Esophagus squamous epithelium (tissue), 4 donors: ENCODE data around the gene FOSL2.

Experiments
- POLR2A ChIP-seq, 4 donors: fragments of 450-650 bp; IDR thresholded peaks; one replicate each; pipeline ENCODE4 v1.6.1; 2017; ENCODE audit warnings: antibody characterized with exemption in 4 of 4, mild to moderate bottlenecking in 4 of 4, moderate library complexity in 3 of 4
- TF ChIP-seq, protein P1 (sequence below), 6 experiments: fragments of 450-650 bp in 4 of 6; fragments of 200-600 bp in 2 of 6; sonication (generic) in 2 of 6; IDR thresholded peaks; one replicate each; pipeline ENCODE4 v1.5.1; 2016 to 2019; ENCODE audit warnings: antibody characterized with exemption in 6 of 6, mild to moderate bottlenecking in 4 of 6, moderate library complexity in 4 of 6

DNA sequence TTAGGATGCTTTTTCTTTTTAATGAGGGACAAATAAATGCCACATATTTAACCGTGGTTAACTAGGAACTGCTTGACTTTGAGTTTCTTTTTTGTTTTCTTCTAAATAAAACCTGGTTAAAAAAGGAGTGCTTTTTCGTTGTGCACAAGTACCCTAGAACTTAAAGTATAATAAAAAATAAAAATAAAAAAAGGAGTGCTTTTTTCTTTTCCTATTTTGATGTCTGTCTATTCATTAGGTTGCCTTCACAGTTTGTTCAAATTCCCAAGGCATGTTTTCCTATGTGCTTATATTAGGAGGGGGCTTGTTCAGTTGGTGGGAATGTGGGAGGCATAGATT lies 4.4 kb downstream of the FOSL2 start:
- TF ChIP-seq, protein P1, sequence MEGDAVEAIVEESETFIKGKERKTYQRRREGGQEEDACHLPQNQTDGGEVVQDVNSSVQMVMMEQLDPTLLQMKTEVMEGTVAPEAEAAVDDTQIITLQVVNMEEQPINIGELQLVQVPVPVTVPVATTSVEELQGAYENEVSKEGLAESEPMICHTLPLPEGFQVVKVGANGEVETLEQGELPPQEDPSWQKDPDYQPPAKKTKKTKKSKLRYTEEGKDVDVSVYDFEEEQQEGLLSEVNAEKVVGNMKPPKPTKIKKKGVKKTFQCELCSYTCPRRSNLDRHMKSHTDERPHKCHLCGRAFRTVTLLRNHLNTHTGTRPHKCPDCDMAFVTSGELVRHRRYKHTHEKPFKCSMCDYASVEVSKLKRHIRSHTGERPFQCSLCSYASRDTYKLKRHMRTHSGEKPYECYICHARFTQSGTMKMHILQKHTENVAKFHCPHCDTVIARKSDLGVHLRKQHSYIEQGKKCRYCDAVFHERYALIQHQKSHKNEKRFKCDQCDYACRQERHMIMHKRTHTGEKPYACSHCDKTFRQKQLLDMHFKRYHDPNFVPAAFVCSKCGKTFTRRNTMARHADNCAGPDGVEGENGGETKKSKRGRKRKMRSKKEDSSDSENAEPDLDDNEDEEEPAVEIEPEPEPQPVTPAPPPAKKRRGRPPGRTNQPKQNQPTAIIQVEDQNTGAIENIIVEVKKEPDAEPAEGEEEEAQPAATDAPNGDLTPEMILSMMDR (IDR thresholded peaks at IDR 0.05): no peak
- no peak for TF ChIP-seq POLR2A (IDR thresholded peaks at IDR 0.05)
